ENCODE results near the gene PDE1C.

DNA sequence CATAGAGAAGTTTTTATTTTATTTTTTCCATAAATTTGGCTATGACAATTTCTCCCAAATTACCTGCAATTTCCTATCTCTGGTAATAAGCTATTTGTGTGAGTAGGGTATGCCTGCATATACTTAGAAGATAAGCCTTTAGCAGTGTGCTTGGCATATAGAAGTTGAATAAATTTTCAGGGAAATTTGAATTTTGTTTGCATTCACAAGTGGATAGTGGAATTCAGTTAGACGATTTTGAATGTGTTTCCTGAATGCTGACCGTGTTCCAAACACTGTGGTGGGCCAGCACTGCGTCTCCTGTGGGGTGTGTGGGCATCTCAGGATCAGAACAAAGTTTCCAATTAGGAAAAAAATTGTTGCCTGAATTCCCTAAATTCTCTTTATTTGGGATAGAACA lies 283.9 kb downstream of the PDE1C start:
- no peak for TF ChIP-seq POLR2A (IDR thresholded peaks at IDR 0.05; ENCODE audit: low read depth, low read length)
- TF ChIP-seq, protein P1, sequence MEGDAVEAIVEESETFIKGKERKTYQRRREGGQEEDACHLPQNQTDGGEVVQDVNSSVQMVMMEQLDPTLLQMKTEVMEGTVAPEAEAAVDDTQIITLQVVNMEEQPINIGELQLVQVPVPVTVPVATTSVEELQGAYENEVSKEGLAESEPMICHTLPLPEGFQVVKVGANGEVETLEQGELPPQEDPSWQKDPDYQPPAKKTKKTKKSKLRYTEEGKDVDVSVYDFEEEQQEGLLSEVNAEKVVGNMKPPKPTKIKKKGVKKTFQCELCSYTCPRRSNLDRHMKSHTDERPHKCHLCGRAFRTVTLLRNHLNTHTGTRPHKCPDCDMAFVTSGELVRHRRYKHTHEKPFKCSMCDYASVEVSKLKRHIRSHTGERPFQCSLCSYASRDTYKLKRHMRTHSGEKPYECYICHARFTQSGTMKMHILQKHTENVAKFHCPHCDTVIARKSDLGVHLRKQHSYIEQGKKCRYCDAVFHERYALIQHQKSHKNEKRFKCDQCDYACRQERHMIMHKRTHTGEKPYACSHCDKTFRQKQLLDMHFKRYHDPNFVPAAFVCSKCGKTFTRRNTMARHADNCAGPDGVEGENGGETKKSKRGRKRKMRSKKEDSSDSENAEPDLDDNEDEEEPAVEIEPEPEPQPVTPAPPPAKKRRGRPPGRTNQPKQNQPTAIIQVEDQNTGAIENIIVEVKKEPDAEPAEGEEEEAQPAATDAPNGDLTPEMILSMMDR (conservative IDR thresholded peaks at IDR 0.05; ENCODE audit: low read depth, low read length) = no peak
- no peak for TF ChIP-seq RAD21 (IDR thresholded peaks at IDR 0.05; ENCODE audit: low read length)
- TF ChIP-seq, protein P2, sequence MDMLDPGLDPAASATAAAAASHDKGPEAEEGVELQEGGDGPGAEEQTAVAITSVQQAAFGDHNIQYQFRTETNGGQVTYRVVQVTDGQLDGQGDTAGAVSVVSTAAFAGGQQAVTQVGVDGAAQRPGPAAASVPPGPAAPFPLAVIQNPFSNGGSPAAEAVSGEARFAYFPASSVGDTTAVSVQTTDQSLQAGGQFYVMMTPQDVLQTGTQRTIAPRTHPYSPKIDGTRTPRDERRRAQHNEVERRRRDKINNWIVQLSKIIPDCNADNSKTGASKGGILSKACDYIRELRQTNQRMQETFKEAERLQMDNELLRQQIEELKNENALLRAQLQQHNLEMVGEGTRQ (IDR thresholded peaks at IDR 0.05; ENCODE audit: low read depth, low read length) = no peak
- no peak for TF ChIP-seq RFX5 (IDR thresholded peaks at IDR 0.05; ENCODE audit: low read depth, low read length)

Measured in IMR-90 (cell line).